Panc1 (cell line): ENCODE data around the gene ASCL2.

ENCODE experiments used
- POLR2AphosphoS5 ChIP-seq: IDR thresholded peaks from 2 replicates; pipeline ENCODE4 v1.6.1; 2012; ENCODE audit warnings: mild to moderate bottlenecking, low read depth, low read length, moderate library complexity
- TCF7L2 ChIP-seq: IDR thresholded peaks from 2 replicates; pipeline ENCODE4 v1.6.1; 2011; ENCODE audit warnings: mild to moderate bottlenecking, low read depth, low read length, inconsistent platforms
- TF ChIP-seq, protein P1 (sequence below): fragments of 450-650 bp; IDR thresholded peaks from 2 replicates; pipeline ENCODE4 v1.5.1; 2017; ENCODE audit warnings: mild to moderate bottlenecking

DNA sequence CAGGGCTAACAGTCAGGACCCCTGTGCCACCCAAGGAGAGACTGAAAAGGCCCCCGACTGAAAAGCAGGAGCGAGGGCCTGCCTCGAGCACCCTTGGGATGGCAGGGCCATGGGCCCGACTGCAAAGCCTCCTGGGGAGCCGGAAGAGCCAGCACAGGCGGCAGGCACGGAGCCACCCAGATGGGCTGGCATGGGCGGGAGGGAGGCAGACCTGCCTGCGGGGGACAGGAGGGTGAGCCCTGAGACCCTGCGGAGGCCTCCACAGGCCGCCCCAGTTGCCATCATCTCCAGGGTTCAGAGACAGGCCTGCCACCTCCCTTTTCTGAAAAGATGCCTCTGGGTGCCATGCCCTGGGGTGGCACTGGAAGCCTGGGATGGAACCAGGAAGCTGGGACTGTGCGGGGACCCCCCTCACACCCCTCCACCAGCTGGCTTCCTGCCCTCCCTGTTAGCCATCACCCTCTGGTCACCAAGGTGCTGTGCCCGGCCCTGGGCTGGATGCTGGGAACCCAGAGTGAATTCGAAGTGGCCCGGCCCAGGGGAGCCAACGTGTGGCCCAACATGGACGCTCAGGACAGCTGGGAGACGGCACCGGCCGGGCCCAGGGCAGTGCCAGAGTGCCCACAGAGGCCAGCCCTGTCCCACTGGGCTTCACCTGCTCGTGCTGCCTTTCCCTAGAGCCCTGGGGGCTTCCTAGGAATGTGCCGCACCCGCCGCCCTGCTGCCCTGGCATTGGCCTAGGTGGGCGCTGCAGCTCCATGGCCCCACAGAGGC is 45.2 kb upstream of the ASCL2 start:
- TF ChIP-seq, protein P1, sequence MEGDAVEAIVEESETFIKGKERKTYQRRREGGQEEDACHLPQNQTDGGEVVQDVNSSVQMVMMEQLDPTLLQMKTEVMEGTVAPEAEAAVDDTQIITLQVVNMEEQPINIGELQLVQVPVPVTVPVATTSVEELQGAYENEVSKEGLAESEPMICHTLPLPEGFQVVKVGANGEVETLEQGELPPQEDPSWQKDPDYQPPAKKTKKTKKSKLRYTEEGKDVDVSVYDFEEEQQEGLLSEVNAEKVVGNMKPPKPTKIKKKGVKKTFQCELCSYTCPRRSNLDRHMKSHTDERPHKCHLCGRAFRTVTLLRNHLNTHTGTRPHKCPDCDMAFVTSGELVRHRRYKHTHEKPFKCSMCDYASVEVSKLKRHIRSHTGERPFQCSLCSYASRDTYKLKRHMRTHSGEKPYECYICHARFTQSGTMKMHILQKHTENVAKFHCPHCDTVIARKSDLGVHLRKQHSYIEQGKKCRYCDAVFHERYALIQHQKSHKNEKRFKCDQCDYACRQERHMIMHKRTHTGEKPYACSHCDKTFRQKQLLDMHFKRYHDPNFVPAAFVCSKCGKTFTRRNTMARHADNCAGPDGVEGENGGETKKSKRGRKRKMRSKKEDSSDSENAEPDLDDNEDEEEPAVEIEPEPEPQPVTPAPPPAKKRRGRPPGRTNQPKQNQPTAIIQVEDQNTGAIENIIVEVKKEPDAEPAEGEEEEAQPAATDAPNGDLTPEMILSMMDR: no peak
- TF ChIP-seq POLR2AphosphoS5: no peak
- TF ChIP-seq TCF7L2: no peak
